Astrocyte (in vitro differentiated cells and primary cell): ENCODE results near the gene CCDC12.

Source experiments
- CTCF ChIP-seq: IDR thresholded peaks from 2 replicates; pipeline ENCODE4 v1.5.1; 2011; ENCODE audit warnings: low read depth, mild to moderate bottlenecking, inconsistent platforms, low read length, moderate library complexity; ENCODE audit not compliant: insufficient read depth
- EZH2 ChIP-seq: IDR thresholded peaks from 2 replicates; pipeline ENCODE4 v1.6.1; 2012; ENCODE audit warnings: mild to moderate bottlenecking, low read length, inconsistent platforms; ENCODE audit not compliant: insufficient read depth

DNA sequence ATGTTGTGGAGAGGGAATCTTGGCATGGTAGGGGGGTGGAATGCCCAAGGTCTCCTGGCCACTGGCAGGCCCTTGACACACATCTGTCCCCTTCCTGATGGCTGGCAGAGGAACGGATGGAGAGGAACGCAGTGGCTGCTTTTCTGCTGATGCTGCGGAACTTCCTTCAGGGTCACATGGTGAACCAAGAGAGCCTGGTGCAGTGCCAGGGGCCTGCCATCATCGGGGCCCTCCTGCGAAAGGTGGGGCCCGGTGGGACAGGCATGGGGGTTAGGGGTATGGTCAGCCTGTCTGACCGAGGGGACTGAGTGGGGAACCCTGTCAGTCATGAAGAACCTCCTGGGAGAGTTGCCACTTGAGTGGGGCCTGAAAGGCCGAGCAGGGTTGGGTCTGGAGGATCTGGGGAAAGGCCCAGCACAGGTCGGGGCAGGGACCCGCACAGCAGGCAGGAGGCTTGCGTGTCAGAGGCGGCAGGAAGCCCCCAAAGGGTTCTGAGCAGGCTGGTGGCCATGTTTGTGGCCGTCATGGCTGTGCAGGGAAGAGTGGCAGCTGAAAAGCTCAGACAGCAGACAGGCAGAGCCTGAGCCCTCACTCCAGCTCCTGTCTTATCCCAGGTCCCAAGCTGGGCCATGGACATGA is 21.0 kb upstream of the CCDC12 start:
- TF ChIP-seq CTCF (no peak), EZH2 (no peak)
